HG03280 (cell line): ENCODE results near the gene FBXO47.
"Not testable (repeated sequence)": the region's sequence is repeated elsewhere in the genome, so short reads cannot be mapped to it uniquely, and the experiment has no call there.

Experiments
- ATAC-seq: cut with Tn5 transposase; IDR thresholded peaks from one replicate; pipeline ENCODE4 v1.9.1; 2021; ENCODE audit warnings: mild to moderate bottlenecking, moderate library complexity; ENCODE audit not compliant: unreplicated experiment

The FBXO47 gene

GRCh38 chr17:38980490-38981217 is 13.5 kb upstream of the FBXO47 start:
- ATAC-seq, result no peak

- ATAC-seq, result no peak
Observed at GRCh38 chr17:38978180-38978579, 11.0 kb upstream of the FBXO47 start.

DNA sequence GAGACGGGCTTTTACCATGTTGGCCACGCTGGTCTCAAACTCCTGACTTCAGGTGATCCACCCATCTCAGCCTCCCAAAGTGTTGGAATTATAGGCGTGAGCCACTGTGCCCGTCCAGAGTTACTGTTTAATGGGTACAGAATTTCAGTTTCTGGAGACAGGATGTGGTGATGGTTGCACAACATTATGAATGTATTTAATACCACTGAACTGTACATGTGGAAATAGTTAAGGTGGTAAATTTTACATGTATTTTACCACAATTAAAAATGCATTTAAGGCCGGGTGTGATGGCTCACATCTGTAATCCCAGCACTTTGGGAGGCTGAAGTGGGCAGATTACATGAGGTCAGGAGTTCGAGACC is 9.0 kb upstream of the FBXO47 start:
- ATAC-seq, result not testable (repeated sequence)

DNA sequence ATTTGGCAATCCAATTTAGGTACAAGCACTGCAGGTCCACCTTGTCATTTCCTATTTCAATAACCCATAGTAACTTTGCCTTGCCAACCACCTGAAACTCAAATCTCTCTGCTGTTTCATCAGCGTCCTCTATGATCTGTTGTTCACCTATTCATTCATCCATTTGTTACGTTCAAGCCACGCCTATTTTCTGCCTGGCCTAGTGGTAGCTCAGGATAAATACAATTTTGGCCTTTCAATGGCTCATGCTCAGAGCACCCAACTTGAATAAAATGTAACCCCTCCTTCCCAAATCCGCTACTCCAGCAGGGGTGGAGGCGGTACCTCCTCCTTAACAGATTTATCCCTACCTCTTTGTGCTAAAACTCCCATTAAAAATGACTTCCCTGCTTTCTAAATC is 3.6 kb upstream of the FBXO47 start:
- ATAC-seq, result no peak

DNA sequence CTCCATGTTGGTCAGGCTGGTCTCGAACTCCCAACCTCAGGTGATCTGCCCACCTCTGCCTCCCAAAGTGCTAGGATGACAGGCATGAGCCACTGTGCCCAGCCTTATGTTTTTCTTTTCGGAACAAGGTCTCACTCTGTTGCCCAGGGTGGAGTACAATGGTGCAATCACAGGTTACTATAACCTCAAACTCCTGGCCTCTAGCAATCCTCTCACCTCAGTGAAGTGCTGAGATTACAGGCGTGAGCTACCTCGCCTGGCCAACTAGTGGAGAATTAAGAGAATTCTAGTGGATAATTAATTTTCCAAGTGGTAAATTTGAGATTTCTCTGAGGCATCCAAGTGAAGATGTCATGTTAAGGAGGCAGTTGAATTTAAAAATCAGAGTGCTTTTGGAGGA is 2.9 kb upstream of the FBXO47 start:
- no peak for ATAC-seq

- no peak for ATAC-seq
Observed at GRCh38 chr17:38969281-38969680, 2.1 kb upstream of the FBXO47 start.

DNA sequence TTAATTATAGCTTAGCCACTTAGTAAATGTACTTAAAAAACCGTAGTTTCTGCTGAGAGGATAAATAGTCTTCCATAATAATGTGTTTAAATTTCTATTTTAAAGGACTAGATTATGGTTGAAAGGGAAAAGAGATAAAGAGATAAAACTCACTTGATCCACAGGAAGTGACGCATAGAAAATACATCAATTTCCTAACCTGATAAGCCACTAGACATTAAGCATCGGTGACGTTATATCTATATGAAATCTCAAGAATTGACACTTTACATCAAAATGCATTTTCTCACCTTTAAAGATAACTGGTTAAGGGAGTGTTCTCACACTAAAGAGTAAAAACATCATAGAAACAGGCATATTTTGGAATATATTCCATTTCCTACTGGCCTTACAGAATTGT is 5.8 kb downstream of the FBXO47 start:
- no peak for ATAC-seq

DNA sequence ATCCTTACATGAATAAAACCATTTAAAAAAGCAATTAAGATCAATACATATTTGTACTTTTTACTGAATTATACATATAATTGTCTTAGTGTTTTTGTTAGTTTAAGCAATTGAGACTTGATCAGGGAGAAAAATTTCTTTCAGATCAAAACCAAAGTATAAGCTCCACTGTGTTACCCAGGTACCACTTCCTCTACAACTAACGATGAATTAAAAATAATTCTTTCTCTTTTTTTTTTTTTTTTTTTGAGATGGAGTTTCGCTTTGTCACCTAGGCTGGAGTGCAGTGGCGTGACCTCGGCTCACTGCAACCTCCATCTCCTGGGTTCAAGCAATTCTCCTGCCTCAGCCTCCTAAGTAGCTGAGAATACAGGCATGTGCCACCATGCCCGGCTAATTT is 6.8 kb downstream of the FBXO47 start:
- no peak for ATAC-seq

DNA sequence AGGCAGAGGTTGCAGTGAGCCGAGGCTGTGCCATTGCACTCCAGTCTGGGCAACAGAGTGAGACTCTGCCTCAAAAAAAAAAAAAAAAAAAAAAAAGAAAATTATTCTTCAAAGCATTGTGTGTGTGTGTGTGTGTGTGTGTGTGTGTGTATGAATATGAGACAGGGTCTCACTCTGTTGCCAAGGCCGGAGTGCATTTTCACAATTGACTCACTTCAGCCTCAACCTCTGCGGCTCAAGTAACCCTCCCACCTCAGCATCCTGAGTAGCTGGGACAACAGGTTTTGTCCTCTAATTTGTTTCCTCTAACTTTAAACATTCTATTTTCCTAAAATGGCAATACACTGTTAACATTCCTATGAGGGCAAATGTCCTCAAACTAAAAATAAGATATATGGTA is 7.7 kb downstream of the FBXO47 start:
- ATAC-seq, result no peak

- no peak for ATAC-seq
Observed at GRCh38 chr17:38958756-38959155, 8.4 kb downstream of the FBXO47 start.

DNA sequence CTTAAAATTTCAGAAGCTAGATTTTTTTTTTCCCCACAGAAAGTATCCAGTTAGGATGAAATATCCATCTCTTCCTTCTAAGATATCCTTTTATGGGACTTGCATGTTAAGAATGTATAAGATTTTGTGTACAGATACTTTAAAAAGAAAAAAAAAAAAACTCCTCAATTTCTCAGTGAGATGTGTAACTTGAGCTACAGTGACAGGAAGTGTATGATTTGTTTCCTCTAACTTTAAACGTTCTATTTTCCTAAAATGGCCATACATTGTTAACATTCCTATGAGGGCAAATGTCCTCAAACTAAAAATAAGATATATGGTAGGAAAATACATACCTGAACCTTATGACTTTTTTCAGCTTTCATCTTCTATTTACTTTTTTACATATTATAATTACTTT is 8.9 kb downstream of the FBXO47 start:
- ATAC-seq, result no peak

- ATAC-seq, result not testable (repeated sequence)
Observed at GRCh38 chr17:38953800-38954199, 13.4 kb downstream of the FBXO47 start.

DNA sequence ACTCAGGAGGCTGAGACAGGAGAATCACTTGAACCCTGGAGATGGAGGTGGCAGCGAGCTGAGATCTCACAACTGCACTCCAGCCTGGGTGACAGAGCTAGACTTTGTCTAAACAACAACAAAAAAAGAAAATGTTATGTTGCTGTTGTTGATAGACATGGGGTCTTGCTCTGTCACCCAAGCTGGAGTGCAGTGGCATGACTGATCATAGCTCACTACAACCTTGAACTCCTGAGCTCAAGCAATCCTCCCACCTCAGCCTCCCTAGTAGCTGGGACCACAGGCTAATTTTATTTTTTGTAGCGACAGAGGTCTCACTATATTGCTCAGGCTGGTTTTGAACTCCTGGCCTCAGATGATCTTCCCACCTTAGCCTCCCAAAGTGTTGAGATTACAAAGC is 20.0 kb downstream of the FBXO47 start:
- ATAC-seq, result no peak

DNA sequence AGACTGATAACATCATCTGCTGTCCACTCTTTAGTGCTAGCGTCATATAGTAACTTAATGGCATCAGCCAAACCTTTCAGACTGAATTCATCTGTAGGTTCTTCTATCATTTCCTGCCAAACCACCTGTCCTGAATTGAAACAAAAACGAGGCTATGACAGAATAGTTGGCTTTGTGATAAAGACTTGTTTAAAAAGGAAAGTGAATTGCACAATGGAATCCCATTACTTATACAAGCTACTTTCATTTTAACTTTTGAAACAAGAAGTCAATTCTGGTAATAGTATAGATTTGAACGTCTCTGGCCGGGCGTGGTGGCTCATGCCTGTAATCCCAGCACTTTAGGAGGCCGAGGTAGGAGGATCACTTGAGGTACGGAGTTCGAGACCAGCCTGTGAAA is 23.6 kb downstream of the FBXO47 start:
- no peak for ATAC-seq

DNA sequence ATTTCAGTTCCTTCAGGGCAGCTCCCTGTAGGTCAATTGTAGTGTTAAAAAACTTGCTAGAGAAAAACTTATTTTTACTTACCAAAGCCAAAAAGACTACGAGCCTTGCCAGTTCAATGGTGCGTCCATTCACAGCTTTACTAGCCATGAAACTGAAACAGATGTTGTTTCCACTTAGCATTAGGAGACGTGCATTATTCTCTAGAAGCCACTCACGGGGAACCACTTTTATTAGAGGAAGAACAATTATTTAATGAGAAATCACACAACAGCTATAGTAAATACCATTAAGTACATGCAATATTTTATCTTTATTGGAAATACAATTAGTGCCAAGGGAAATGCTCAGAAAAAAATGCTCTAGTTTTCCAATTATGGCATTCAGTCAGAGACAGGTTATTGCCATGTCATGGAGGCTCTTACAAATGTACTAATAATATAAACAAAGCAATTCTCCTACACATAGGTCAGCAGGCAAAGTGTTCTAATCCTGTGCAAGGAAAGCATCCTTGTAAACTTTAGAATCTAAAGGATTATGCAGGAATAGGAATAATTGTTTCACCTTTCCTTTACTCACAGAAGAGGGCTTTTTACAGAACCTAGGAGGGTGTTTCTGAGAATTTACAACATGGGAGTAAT is 24.4 kb downstream of the FBXO47 start:
- ATAC-seq, result no peak

- no peak for ATAC-seq
Observed at GRCh38 chr17:38940404-38940803, 26.8 kb downstream of the FBXO47 start.

DNA sequence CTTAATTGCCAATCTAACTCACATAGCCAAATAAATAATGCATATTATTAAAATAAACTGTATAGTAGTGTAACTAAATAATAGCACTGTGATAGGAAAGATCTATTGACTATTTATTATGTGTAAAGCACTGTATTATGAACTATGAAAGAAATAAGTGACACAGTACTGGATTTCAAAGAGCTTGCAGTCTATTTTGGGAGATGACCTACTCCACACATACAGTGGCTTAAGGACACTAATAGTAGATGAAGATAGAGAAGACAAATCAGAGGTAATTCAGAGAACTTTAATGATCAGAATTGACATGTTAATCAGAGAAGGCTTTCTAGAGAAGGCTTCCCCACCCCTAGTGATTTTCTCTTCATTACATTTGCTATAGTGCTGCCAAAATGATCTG is 27.2 kb downstream of the FBXO47 start:
- ATAC-seq, result no peak

DNA sequence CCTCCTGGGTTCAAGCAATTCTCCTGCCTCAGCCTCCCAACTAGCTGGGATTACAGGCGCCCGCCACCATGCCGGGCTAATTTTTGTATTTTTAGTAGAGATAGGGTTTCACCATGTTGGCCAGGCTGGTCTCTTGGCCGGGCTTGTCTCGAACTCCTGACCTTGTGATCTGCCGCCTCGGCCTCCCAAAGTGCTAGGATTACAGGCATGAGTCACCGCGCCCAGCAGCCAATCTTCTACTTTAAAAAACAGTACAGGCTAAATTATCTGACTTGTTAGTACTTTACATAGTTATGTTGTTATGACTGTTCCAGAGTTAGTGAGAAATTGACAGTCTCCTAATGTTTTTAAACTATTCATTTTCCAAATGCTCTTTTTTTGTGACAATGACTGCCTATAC is 33.2 kb downstream of the FBXO47 start:
- not testable (repeated sequence) for ATAC-seq

- not testable (repeated sequence) for ATAC-seq
Observed at GRCh38 chr17:38930782-38931181, 36.4 kb downstream of the FBXO47 start.

GRCh38 chr17:38926293-38927070 is 40.7 kb downstream of the FBXO47 start:
- ATAC-seq, result no peak

DNA sequence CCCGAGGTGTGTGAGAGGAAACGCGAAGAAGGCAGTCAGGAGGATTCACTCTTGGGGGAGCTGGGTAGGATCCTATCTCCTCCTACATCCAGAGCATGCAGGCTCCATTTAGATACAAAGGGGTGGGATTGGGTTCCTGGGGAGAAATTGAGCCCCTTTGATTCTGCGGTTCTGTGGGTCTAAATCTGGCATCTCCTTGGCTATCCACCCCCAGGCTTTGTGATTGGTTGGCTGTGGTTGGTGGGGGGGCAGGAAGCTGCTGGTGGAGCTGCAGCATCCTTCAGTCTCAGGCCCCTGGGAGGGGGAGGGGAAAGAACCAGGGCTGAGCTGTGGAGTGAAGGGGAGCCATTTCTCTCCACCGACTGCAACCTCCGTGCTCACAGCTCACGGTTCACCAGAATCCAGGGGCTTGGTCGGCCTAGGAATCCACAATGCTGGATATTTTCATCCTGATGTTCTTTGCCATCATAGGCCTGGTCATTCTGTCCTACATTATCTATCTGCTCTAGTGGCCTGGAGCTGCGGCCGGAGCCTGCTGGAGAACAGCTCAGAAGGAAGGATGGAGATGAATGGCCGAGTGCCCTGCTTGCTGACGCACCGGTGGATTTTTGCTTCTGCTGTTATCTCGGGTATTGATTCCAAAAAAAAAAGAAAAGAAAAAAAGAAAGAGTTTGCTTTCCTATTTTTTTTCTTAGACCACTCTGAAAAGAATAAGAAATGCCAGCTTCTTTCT is 41.8 kb downstream of the FBXO47 start, which contains the start of gene LASP1NB:
Gene LASP1NB, plus strand, starts transcription at position 352 of the 733 bp plus-strand sequence.
- no peak for ATAC-seq
